ENCODE measurements around the gene C1orf35. TPM values are rescaled to one million over a fixed set of nuclear protein-coding genes. Genes with fewer than 3 reads are reported as not detected.

The C1orf35 gene
- total RNA-seq, 3 donors from 2014 or later = 11.5 to 17.0 (median 15.7) TPM

DNA sequence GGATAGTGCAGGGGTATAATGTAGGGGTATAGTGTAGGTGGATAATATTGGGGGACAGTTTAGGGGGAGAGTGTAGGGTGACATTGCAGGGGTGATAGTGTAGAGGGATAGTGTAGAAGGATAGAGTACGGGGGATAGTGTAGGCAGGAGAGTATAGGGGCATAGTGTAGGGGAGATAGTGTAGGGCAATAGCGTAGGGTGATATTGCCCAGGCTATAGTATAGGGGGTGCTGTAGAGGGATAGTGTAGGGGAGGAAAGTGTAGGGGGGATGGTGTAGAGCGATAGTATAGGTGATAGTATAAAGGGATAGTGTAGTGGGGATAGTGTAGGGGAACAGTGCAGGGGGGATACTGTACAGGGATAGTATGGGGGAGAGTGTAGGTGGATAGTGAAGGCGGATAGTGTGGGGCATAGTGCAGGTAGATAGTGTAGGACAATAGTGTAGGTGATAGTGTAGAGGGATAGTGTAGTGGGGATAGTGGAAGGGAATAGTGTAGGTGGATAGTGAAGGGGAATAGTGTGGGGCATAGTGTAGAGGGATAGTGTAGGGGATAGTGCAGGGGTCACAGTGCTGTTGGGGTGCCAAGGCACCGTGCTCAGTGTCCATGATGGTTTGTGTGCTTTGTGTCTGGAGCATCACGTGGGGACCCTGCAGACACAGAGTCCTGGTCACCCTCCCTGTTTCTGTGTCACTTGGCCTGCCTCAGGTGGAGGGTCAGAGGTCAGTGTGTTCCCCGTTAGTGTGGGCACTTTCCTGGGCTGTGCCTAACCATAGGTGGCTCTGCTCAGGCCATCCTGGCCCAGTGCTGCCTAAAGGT lies 31.1 kb downstream of the C1orf35 start:
- Histone ChIP-seq H3K4me3 (no peak overlapping the region), H3K4me1 (no peaks in the 10 kb centered on the region), H3K9me3 (no peaks in the 10 kb centered on the region), H3K27ac (no peak overlapping the region), H3K27me3 (peaks cover 2 to 12% of the 10 kb centered on the region in 2 donors), H3K36me3 (no peaks in the 10 kb centered on the region)
- no peak for DNase-seq (ENCODE audit: low spot score in 2 of 2)
- no peak for TF ChIP-seq POLR2AphosphoS5 (IDR thresholded peaks at IDR 0.05)
- TF ChIP-seq, protein P1, sequence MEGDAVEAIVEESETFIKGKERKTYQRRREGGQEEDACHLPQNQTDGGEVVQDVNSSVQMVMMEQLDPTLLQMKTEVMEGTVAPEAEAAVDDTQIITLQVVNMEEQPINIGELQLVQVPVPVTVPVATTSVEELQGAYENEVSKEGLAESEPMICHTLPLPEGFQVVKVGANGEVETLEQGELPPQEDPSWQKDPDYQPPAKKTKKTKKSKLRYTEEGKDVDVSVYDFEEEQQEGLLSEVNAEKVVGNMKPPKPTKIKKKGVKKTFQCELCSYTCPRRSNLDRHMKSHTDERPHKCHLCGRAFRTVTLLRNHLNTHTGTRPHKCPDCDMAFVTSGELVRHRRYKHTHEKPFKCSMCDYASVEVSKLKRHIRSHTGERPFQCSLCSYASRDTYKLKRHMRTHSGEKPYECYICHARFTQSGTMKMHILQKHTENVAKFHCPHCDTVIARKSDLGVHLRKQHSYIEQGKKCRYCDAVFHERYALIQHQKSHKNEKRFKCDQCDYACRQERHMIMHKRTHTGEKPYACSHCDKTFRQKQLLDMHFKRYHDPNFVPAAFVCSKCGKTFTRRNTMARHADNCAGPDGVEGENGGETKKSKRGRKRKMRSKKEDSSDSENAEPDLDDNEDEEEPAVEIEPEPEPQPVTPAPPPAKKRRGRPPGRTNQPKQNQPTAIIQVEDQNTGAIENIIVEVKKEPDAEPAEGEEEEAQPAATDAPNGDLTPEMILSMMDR (IDR thresholded peaks at IDR 0.05) = no peak
- intact Hi-C loops (cut with DNase I; ENCODE audit: low total_unique reads) = loop anchor here (2.0 kb wide), 1 partner anchor 71 kb away; no protein-coding TSS in a partner anchor

DNA sequence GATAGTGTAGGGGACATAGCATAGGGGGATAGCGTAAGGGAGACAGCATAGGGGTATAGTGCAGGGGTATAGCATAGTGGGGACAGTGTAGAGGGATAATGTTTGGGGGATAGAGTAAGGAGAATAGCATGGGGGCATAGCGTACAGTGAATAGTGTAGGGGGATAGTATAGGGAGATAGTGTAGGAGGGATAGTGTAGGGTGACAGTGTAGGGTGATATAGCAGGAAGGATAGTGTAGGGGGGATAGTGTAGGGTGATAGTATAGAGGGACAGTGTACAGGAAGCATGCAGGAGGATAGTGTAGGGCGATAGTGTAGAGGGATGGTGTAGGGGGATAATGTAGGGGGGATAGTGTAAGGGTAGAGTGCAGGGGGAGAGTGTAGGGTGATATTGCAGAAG lies 32.3 kb downstream of the C1orf35 start:
- DNase-seq (ENCODE audit: low spot score in 2 of 2) = no peak
- Histone ChIP-seq H3K4me3 (no peak overlapping the region), H3K36me3 (no peaks in the 10 kb centered on the region), H3K9me3 (no peaks in the 10 kb centered on the region), H3K4me1 (no peaks in the 10 kb centered on the region), H3K27ac (no peak overlapping the region), H3K27me3 (peaks cover 6 to 24% of the 10 kb centered on the region in 2 donors)
- intact Hi-C loops (cut with DNase I; ENCODE audit: low total_unique reads) = no loop called here
- TF ChIP-seq POLR2AphosphoS5 (IDR thresholded peaks at IDR 0.05) (no peak), POLR2A (IDR thresholded peaks at IDR 0.05) (no peak)
- TF ChIP-seq, protein P1 (IDR thresholded peaks at IDR 0.05) = no peak

DNA sequence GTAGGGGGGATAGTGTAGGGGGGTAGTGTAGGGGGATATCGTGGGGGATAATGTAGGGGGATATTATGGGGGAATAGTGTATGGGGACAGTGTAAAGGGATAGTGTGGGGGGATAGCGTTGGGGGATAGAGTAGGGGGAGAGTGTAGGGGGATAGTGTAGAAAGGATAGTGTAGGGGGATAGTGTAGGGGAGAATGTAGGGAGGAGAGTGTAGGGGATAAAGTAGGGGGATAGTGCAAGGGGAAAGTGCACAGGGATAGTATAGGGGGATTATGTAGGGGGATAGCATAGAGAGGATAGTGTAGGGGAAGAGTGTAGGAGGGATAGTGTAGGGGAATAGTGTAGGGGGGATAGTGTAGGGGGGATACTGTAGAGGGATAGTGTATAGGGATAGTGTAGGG lies 33.0 kb downstream of the C1orf35 start:
- no peak for DNase-seq (ENCODE audit: low spot score in 2 of 2)

DNA sequence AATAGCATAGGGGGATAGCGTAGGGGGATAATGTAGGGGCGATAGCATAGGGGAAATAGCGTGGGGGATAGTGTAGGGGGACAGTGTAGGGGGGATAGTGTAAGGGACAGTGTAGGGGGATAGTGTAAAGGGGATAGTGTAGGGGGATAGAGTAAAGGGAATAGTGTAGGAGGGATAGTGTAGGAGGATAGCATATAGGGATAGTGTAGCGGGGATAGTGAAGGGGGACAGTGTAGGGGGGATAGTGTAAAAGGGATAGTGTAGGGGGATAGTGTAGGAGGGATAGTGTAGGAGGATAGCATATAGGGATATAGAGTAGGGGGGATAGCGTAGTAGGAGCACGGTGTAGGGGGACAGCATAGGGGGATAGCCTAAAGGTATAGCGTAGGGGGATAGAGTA lies 34.8 kb downstream of the C1orf35 start:
- Histone ChIP-seq H3K9me3 (no peaks in the 10 kb centered on the region), H3K27ac (no peak overlapping the region)

More for the DNA sequence above, 33.0 kb downstream of the C1orf35 start:
- intact Hi-C loops (cut with DNase I; ENCODE audit: low total_unique reads) = no loop called here
- H3K4me3 ChIP-seq = no peak overlapping the region
- no peaks in the 10 kb centered on the region for H3K9me3 ChIP-seq
- no peak for TF ChIP-seq POLR2A (IDR thresholded peaks at IDR 0.05)
- no peak for TF ChIP-seq POLR2AphosphoS5 (IDR thresholded peaks at IDR 0.05)
- TF ChIP-seq, protein P1 (IDR thresholded peaks at IDR 0.05) = no peak
- no peaks in the 10 kb centered on the region for H3K36me3 ChIP-seq
- no peak overlapping the region for H3K27ac ChIP-seq
- H3K27me3 ChIP-seq = peaks cover 11 to 31% of the 10 kb centered on the region in 2 donors
- H3K4me1 ChIP-seq = no peaks in the 10 kb centered on the region

More for the DNA sequence above, 34.8 kb downstream of the C1orf35 start:
- Histone ChIP-seq H3K27me3 (peaks cover 14 to 49% of the 10 kb centered on the region in 2 donors), H3K4me1 (no peaks in the 10 kb centered on the region), H3K4me3 (no peak overlapping the region), H3K36me3 (no peaks in the 10 kb centered on the region)
- TF ChIP-seq POLR2AphosphoS5 (IDR thresholded peaks at IDR 0.05) = no peak
- TF ChIP-seq, protein P1 (IDR thresholded peaks at IDR 0.05) = no peak
- no peak for TF ChIP-seq POLR2A (IDR thresholded peaks at IDR 0.05)
- DNase-seq (ENCODE audit: low spot score in 2 of 2) = no peak
- intact Hi-C loops (cut with DNase I; ENCODE audit: low total_unique reads) = no loop called here
